ENCODE results near the gene SPTB.

The SPTB gene

DNA sequence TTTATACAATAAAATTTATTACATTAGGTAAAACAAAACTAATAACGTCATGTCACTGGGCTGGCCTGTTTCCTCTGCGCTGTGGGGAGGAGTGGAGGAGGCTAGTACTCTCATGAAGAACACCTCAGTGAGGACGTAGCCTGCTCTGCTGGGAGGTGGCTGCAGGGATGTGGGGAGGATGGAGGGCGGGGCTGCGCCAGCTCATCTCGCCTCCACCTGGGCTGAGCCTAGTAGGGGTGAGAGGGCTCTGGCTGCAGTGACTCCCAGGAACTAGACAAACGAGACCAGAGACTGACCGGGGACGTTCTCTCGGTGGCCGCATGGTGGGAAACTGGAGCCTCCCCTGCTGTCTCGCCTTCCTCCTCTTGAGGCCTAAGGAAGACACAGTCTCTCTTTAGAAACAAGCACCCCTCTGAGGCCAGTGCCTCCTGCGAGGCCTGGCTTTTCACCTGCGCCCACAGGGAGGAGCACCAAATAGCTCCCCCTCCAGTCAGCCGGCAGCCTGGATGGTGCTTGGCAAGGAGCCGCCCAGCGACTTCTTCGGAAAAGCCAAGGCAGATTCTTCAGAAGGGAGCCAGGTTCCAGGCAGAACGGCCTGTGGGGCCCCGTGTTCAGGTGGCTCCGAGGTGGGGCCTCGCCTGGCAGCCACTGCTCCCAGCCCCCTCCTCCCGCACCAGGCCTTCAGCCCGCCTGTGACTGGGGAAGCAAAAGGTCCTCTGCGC lies 113.1 kb downstream of the SPTB start:
- in situ Hi-C loops (cut with HindIII; ENCODE audit: low pct_ligation_motif_present, low sequenced_read_pairs), result no loop called here
- Histone ChIP-seq H3K27me3 (replicated peaks) (no peaks in the 10 kb centered on the region), H3K36me3 (replicated peaks) (no peaks in the 10 kb centered on the region), H3K27ac (no peak overlapping the region), H3K4me3 (ENCODE audit: low read depth, low read length) (no peak overlapping the region)
- no peak for DNase-seq
- TF ChIP-seq, protein P1, sequence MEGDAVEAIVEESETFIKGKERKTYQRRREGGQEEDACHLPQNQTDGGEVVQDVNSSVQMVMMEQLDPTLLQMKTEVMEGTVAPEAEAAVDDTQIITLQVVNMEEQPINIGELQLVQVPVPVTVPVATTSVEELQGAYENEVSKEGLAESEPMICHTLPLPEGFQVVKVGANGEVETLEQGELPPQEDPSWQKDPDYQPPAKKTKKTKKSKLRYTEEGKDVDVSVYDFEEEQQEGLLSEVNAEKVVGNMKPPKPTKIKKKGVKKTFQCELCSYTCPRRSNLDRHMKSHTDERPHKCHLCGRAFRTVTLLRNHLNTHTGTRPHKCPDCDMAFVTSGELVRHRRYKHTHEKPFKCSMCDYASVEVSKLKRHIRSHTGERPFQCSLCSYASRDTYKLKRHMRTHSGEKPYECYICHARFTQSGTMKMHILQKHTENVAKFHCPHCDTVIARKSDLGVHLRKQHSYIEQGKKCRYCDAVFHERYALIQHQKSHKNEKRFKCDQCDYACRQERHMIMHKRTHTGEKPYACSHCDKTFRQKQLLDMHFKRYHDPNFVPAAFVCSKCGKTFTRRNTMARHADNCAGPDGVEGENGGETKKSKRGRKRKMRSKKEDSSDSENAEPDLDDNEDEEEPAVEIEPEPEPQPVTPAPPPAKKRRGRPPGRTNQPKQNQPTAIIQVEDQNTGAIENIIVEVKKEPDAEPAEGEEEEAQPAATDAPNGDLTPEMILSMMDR (IDR thresholded peaks at IDR 0.05; ENCODE audit: low read depth, low read length, missing control alignments), result no peak

GRCh38 chr14:64765740-64766302 lies 113.9 kb downstream of the SPTB start:
- H3K27ac ChIP-seq, result no peak overlapping the region
- no peak overlapping the region for H3K4me3 ChIP-seq (ENCODE audit: low read depth, low read length)
- in situ Hi-C loops (cut with HindIII; ENCODE audit: low pct_ligation_motif_present, low sequenced_read_pairs), result no loop called here
- no peak for DNase-seq
- no peaks in the 10 kb centered on the region for H3K36me3 ChIP-seq (replicated peaks)
- H3K27me3 ChIP-seq (replicated peaks), result no peaks in the 10 kb centered on the region
- TF ChIP-seq, protein P1 (IDR thresholded peaks at IDR 0.05; ENCODE audit: low read depth, low read length, missing control alignments), result no peak

DNA sequence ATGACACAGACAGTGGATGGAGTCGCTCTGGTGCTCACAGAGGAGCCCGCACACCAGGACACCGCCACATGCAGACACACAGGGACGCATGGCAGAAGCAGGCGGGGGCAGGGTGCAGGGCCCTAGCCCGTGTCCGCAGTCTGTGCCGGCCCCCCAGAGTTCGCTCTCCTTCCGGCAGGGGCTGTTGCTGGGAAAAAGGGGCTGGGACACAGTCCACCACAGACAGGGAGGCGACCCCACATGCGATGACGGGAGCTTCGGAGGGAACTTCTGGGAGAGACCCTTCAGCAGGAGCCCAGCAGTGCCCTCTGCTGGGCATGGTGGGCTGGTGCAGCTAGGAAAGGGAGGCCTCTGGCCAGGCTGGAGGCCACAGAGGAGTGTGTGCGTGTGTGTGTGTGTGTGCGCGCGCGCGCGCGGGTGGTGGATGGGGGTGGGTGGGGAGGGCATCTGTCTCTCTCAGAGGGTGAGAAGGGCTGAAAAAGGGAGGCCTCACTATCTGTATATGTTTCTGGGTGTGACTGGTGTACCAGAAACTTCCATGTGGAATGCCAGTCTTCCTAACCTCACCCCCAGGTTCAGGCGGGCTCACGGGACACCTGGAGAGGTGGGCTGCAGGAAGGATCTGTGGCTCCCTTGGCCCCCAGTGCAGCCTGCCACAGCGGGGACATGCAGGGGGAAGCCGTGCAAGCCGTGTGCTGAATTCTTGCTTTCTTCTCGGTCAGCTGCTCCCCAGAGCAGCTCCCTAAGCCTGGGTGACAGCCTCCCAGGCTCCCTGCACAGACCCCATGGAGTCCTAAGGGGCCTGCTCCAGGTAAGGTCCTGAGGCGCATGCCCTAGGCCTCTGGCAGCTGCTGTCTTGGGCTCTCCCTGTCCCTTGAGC lies 114.8 kb downstream of the SPTB start:
- DNase-seq, result peak; percentile 70
- Histone ChIP-seq H3K4me3 (ENCODE audit: low read depth, low read length) (peak overlapping the region; percentile 44), H3K27me3 (replicated peaks) (no peaks in the 10 kb centered on the region), H3K27ac (peak overlapping the region; percentile 55), H3K36me3 (replicated peaks) (no peaks in the 10 kb centered on the region)
- TF ChIP-seq, protein P1 (IDR thresholded peaks at IDR 0.05; ENCODE audit: low read depth, low read length, missing control alignments), result peak; percentile 96
- in situ Hi-C loops (cut with HindIII; ENCODE audit: low pct_ligation_motif_present, low sequenced_read_pairs), result no loop called here

DNA sequence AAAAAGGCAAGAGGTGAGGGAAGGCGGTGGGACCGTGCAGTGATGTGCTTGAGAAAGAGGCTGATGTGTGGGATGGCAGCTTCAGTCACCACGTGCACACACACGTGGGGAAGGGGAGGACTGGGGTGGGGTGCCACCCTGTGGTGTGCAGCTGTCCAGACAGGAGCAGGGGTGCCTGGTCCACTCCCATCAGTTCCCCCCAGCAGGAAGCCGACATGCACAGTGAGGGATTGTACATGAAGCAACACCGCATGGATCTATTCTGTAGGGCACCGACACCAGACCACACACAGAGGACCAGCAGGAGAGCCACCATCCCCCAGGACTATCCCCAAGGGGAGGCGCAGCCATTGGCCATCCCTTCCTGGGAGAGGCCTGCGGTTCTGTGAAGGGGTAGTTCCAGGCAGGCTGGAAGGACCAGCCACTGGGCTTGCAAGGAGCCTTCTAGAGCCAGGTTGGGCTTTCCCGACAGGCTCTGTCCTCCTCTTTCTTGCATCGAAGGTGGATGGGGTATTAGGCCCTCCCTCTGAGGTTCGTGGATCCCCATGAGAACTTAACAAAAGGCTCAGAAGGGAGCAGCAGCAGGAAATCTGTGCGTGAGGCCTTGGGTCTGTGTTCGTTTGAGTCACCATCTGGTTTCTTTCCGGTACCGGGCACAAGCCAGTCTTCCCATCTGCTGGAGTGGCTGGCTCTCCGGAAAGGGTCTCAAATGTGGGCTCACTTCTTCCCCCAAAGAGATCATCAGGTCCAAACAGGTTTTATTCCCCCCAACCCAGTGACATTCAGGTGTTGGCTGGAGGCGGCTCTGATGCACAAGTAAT lies 115.7 kb downstream of the SPTB start:
- in situ Hi-C loops (cut with HindIII; ENCODE audit: low pct_ligation_motif_present, low sequenced_read_pairs), result no loop called here
- H3K36me3 ChIP-seq (replicated peaks), result no peaks in the 10 kb centered on the region
- TF ChIP-seq, protein P1 (IDR thresholded peaks at IDR 0.05; ENCODE audit: low read depth, low read length, missing control alignments), result peak; percentile 39
- H3K4me3 ChIP-seq (ENCODE audit: low read depth, low read length), result no peak overlapping the region
- H3K27me3 ChIP-seq (replicated peaks), result no peaks in the 10 kb centered on the region
- H3K27ac ChIP-seq, result peak overlapping the region; percentile 55
- DNase-seq, result peak; percentile 58

- TF ChIP-seq, protein P1 (IDR thresholded peaks at IDR 0.05; ENCODE audit: low read depth, low read length, missing control alignments), result no peak
- H3K27me3 ChIP-seq (replicated peaks), result no peaks in the 10 kb centered on the region
- no peak for DNase-seq
- in situ Hi-C loops (cut with HindIII; ENCODE audit: low pct_ligation_motif_present, low sequenced_read_pairs), result no loop called here
- H3K36me3 ChIP-seq (replicated peaks), result no peaks in the 10 kb centered on the region
- no peak overlapping the region for H3K4me3 ChIP-seq (ENCODE audit: low read depth, low read length)
- no peak overlapping the region for H3K27ac ChIP-seq
Measured at GRCh38 chr14:64763085-64763782, 116.5 kb downstream of the SPTB start.
